Inflammatory macrophage (primary cell): Measurements from ENCODE around the gene NBEA.
A peak's percentile ranks its signal among the peaks of the same experiment; 100 is the strongest.

Experiments
- DNase-seq, 2 donors: peaks; one replicate each; pipeline ENCODE4 v3.0.0-alpha.2; 2020 to 2022

NBEA gene

DNA sequence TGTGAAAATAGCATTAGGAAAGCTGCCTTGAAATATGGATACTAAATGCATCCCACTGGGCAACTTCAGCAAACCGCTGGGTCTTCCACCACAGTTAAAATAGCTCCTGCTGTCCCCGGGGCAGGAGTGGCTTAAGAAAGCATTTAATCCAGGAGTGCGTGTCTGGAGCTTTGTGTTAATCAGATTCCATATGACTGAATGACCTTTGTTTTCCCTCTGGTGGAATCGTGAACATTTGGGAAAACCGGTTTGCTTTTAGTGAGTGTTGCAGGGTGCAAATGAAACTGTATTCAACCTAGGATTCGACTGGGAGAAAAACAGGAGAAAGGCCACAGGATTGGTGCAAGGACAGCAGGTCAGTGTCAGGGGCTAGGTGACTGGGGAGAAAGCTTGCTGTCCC, 772.1 kb downstream of the NBEA start:
- no peak for DNase-seq

GRCh38 chr13:35714588-35715377, 772.7 kb downstream of the NBEA start:
- no peak for DNase-seq

- no peak for DNase-seq
Observed at GRCh38 chr13:35716186-35716585, 774.1 kb downstream of the NBEA start.

DNA sequence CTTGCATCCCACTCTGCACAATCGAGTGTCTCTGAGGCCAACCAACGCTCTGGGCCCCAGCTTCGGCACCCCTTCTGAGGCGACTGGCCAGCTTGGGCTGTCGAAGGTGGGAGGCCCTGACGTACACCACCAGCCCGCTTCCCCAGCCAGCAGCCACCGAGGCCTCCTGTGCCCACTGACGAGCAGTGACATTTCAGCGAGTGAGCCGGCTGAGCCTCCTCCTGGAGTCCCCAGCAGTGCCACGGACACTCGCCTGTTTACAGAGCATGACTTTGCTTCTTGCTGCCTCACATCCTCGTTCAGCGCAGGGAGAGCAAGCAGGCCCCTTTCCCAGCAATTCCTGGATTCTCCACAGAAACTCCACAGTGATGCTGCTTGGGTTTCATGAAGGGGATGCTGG, 774.7 kb downstream of the NBEA start:
- no peak for DNase-seq

GRCh38 chr13:35718084-35718483, 776.0 kb downstream of the NBEA start:
- no peak for DNase-seq

DNA sequence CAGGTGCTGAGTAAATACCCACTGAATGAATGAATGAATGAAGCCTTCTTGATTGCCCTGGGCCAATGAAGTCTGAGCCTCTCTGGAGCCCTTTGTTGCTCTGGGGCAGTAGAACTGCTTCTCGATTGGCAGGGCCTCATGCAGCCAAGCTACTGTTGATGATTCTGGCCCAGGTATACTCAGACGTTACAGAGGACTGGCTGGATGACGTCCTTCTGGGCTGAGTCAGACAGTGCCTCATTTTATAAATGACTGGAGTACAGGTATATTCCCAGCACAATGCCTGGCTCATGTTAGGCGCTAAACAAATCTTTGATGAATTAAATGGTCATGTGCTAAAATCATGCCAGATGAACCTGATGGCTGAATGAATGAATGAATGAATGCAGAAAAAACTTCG, 778.2 kb downstream of the NBEA start:
- DNase-seq, result no peak

- DNase-seq, result peak; percentile 24 to 32
Observed at GRCh38 chr13:35720690-35721554, 778.9 kb downstream of the NBEA start.
